SKM-1 (cell line): ENCODE results near the gene TTLL13.
"Not testable (repeated sequence)": the region's sequence is repeated elsewhere in the genome, so short reads cannot be mapped to it uniquely, and the experiment has no call there.

Experiments used
- DNase-seq: peaks from one replicate; lab custom pipeline; 2025; ENCODE audit not compliant: unreplicated experiment; lab: John Stamatoyannopoulos, UW

TTLL13 gene

GRCh38 chr15:90234096-90234988 is 15.0 kb upstream of the TTLL13 start, which contains the start of gene GDPGP1:
Gene GDPGP1 (plus strand): TSS chr15:90234209. CDS start chr15:90240909, 6,700 bp downstream.
- DNase-seq: peak; percentile 97

DNA sequence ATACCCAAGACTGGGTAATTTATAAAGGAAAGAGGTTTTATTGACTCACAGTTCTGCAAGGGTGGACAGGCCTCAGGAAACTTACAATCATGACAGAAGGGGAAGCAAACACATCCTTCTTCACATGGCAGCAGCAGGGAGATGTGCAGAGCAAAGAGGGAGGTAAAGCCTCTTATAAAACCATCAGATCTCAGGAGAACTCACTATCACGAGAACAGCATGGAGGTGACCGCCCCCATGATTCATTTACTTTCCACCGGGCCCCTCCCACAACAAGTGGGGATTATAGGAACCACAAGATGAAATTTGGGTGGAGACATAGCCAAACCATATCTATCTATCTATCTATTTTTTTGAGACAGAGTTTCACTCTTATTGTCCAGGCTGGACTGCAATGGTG is 10.0 kb upstream of the TTLL13 start:
- DNase-seq: no peak

- no peak for DNase-seq
Measured at GRCh38 chr15:90240856-90241255, 8.5 kb upstream of the TTLL13 start.

GRCh38 chr15:90241343-90242192 is 7.8 kb upstream of the TTLL13 start:
- no peak for DNase-seq

DNA sequence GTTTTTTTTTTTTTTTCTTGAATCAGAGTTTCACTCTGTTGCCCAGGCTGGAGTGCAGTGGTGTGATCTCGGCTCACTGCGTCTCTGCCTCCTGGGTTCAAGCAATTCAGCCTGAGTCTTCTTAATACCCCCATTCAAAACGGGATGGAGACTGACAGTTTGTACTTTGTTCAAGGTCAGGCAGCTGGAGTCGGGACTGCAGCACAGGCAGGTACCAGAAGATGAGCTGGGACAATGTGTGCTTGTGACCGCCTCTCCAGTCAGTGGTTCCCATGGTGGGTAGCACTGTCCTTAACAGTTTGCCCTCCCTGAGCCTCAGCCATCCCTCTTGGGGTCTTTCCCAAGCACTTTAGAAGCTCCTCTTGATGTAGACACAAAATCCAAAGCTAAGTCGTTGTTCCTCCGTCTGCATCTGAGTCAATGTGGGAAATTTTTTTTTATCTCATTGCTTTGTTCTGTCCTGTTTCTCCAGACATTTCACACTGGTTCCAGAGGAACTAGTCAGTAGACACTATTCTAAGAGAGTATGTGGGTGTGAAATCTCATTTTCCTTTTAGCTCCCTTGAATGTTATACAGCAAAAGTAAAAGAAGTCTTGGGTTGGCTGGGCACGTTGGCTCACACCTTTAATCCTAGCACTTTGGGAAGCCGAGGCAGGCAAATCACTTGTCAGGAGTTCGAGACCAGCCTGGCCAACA is 5.3 kb upstream of the TTLL13 start:
- DNase-seq: no peak

- DNase-seq: no peak
Measured at GRCh38 chr15:90248789-90249202, 560 bp upstream of the TTLL13 start.

- no peak for DNase-seq
Measured at GRCh38 chr15:90257776-90258175, 8.4 kb downstream of the TTLL13 start.

DNA sequence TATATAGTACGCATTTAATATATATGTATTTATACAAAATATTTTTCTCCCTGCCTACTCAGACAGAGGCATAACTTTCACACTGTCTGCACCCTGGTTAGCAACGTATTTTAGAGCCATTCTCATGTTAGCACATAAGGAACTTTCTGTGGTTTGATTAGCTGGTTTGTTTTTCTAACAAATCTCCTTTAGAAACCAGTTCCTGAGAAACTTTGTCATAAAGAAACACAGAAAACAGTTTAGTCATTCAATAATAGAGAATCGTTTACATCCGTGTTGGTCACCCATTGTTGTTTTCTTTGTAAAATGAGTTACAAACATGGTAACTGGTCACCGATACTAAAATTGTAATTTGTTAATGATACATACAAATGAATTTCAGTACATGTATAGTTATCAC is 10.2 kb downstream of the TTLL13 start:
- no peak for DNase-seq

- DNase-seq: not testable (repeated sequence)
Measured at GRCh38 chr15:90260731-90261130, 11.4 kb downstream of the TTLL13 start.

- DNase-seq: no peak
Measured at GRCh38 chr15:90261811-90262210, 12.5 kb downstream of the TTLL13 start.

DNA sequence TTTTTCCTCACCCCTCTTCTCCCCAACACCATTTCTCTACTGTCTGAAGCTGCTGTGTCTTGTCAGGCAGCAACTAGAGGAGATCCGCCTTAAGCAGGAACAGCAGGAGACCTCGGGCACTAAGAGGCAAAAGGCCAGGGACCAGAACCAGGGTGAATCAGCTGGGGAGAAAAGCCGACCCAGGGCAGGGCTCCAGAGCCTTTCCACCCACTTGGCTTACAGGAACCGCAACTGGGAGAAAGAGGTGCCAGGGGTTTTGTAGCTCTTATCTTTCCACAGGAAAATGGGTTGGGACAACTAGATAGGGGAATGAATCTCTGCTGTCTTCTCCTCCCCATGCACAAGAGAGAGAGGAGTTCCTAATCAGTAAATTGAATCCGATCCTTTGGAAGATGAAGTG is 13.1 kb downstream of the TTLL13 start:
- no peak for DNase-seq

DNA sequence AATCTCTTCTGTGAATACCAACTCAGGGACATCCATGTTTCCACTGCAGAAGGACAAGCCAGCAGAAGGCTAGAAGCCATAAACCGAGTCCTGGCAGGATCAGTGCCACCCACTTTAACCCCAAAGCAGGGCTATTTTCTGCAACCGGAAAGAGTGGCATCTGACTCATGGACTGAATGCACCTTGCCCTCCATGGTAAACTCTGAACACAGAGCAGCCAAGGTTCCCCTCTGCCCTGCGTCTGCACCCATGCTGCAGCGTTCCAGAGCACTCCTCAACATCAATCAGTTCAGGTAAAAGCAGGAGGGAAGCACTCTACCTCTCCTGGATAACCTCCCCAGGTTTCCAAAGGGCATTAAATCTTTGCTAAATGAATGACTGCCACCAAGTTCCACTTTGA is 15.3 kb downstream of the TTLL13 start:
- DNase-seq: no peak

DNA sequence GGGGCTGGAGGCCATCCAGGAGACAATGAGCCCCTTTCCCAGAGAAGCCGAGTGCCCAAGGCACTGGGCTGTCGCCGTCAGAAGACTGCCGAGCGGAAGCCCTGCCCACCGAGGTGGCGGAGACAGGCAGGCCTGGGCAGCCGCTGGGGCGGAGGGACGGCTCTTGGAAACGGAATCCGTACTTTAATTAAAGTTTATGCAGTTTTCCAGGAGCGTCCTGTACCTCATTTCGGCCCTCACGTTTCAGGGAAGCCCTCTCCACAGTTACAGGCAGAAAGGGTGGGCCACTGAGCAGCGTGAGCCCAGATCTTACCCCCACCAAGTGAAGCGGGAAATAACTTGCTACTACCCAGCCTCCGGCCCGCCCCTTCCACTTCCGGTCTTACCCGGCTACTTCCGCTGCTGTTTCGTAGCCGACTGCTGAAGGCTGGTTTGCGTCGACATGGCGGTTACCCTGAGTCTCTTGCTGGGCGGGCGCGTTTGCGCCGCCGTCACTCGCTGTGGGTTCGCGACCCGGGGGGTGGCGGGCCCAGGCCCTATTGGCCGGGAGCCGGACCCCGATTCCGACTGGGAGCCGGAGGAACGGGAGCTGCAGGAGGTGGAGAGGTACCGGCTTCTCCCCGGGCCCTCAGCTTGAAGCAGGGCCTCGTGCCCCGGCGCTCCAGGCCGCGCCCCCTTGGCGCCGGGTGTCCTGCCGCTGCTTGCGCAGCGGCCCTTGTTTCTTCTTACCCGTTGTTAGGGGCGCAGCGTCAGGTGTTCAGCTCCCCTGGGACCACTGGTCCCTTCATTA is 16.1 kb downstream of the TTLL13 start, which contains the start of gene NGRN:
NGRN (plus strand) TSS at position 402 of the 790 bp plus-strand sequence; CDS start at position 443, 41 bp downstream.
- peak; percentile 75 for DNase-seq

DNA sequence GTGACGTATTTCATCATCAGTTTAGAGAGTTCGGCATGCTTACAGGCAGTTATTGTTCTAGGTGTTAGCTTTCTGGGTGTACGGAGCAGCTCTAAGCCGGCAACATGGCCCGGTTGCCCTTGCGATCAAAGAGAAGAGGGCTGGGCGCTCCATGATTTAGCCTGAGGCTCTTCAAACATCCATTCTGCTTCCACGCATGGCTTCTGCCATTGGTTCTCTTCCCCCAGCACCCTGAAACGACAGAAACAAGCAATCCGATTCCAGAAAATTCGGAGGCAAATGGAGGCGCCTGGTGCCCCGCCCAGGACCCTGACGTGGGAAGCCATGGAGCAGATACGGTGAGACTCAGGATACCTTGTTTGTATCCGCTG is 16.7 kb downstream of the TTLL13 start:
- DNase-seq: no peak

DNA sequence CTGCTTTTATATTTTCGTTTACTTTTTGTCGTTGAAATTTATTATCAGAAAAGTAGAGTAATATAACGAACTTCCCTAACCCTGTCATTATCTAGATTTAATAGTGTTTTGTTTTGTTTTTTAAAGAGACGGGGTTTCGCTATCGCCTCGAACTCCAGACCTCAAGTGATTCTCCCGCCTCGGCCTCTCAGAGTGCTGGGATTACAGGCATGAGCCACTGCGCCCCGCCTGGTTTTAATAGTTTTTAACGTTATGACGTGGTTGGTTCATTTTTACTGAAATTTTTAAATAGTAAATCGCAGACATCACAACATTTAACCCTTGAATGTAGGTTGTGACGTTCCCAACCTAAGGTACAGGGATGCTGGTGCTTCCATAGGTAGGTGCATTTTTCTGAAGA is 17.1 kb downstream of the TTLL13 start:
- DNase-seq: no peak

GRCh38 chr15:90268415-90268814 is 19.1 kb downstream of the TTLL13 start:
- no peak for DNase-seq

DNA sequence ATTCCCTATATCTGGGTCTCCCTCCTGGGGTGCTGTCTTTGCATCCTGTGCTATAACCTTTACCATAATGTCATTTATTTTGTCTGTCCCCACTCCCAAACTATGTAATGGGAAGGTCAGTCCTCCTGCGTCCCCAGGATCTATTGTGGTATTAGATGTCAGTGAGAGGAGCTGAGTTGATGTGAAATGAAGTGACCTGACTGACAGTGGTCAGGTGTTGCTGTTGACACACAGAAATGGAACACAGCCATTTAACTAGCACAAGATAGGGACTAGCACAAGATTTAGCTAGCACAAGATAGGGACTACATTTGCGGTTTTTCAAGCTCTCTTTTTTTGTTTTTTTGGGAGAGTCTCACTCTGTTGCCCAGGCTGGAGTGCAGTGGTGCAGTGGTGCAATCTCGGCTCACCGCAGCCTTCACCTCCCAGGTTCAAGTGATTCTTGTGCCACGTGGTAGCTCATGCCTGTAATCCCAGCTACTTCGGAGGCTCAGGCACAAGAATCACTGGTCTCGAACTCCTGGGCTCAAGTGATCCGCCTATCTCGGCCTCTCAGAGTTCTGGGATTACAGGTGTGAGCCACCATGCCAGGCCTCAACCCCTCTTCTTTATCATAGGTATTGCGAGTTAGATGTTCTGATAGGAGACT is 21.3 kb downstream of the TTLL13 start:
- DNase-seq: no peak

- DNase-seq: no peak
Measured at GRCh38 chr15:90271459-90272166, 22.3 kb downstream of the TTLL13 start.

- not testable (repeated sequence) for DNase-seq
Measured at GRCh38 chr15:90278467-90278866, 29.1 kb downstream of the TTLL13 start.
